HG03139 (cell line): Measurements from ENCODE around the gene E2F6.

ENCODE experiments used
- ATAC-seq: cut with Tn5 transposase; IDR thresholded peaks from one replicate; pipeline ENCODE4 v1.9.1; 2021; ENCODE audit not compliant: unreplicated experiment

Gene E2F6

DNA sequence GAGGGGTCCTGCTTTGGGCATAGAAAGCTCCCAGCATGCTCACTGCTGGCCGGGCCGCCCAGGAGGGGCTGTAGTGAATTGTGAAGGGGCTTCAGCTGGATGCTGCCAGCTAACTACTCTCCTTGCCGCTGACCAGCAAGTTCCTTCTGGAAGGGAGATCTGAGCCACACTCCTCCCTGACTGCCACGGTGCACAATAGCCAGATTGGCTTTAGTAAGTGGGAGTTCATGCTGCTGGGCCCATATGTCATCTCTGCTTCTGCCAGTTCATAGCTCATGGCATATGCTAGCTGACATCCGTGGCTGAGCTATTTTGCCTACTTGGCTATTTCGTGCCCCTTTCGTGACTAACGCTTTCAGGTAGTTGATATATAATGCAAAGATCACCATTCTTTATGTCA, 69.9 kb downstream of the E2F6 start:
- ATAC-seq, result no peak

- no peak for ATAC-seq
These were observed 70.6 kb downstream of the E2F6 start for GRCh38 chr2:11395389-11395788.
